OCI-LY7 (cell line): ENCODE measurements around the gene CCHCR1. TPM values are rescaled to one million over a fixed set of nuclear protein-coding genes. Genes with fewer than 3 reads are reported as not detected.

Experiments
- BruUV-seq: library from RNA; stranded (reverse); fragments of 400-500 nt; replicated peaks from 2 replicates; lab custom pipeline; 2021; lab: Mats Ljungman, UMichigan
- CTCF ChIA-PET: fragments of 300-600 bp; sonication (Branson Sonifier 250); formaldehyde crosslinking; loops from one replicate; lab custom pipeline; 2022; ENCODE audit warnings: antibody characterized with exemption; ENCODE audit not compliant: unreplicated experiment; lab: Charles Lee
- POLR2A ChIA-PET: fragments of 300-600 bp; sonication (Branson Sonifier 250); formaldehyde crosslinking; loops from one replicate; lab custom pipeline; 2022; ENCODE audit warnings: antibody characterized with exemption; lab: Charles Lee
- DNase-seq: peaks from one replicate; pipeline ENCODE4 v3.0.0-alpha.2; 2015; ENCODE audit warnings: low spot score
- H2AFZ ChIP-seq: fragments of 200-600 bp; sonication (generic), shearing (Covaris generic); 2 replicates; pipeline ENCODE4 v1.6.1; 2014; ENCODE audit warnings: mild to moderate bottlenecking, antibody characterized with exemption, low read length, moderate library complexity
- H3K27ac ChIP-seq: fragments of 200-600 bp; sonication (generic); 2 replicates; pipeline ENCODE4 v1.5.1; 2014; ENCODE audit warnings: mixed run types, low read depth, mild to moderate bottlenecking, moderate library complexity, low read length, inconsistent platforms; ENCODE audit not compliant: poor library complexity, severe bottlenecking
- H3K36me3 ChIP-seq: fragments of 200-600 bp; sonication (generic); 2 replicates; pipeline ENCODE4 v1.6.1; 2014; ENCODE audit warnings: mild to moderate bottlenecking, antibody characterized with exemption, low read length, moderate library complexity, mixed read lengths; ENCODE audit not compliant: insufficient read depth
- H3K4me1 ChIP-seq: fragments of 200-600 bp; sonication (generic); 2 replicates; pipeline ENCODE4 v1.5.1; 2014; ENCODE audit warnings: mild to moderate bottlenecking, low read length; ENCODE audit not compliant: insufficient read depth, poor library complexity, severe bottlenecking
- H3K4me2 ChIP-seq: fragments of 200-600 bp; sonication (generic); 2 replicates; pipeline ENCODE4 v1.6.1; 2014; ENCODE audit warnings: mild to moderate bottlenecking, low read length
- H3K4me3 ChIP-seq: fragments of 200-600 bp; sonication (generic); 2 replicates; pipeline ENCODE4 v1.5.1; 2014; ENCODE audit warnings: mild to moderate bottlenecking, low read depth, low read length; ENCODE audit not compliant: poor library complexity, severe bottlenecking
- H3K79me2 ChIP-seq: fragments of 200-600 bp; sonication (generic); 2 replicates; pipeline ENCODE4 v1.6.1; 2016; ENCODE audit warnings: low read depth, mild to moderate bottlenecking, low read length, moderate library complexity, mixed read lengths; ENCODE audit not compliant: insufficient read depth
- H3K9me2 ChIP-seq: fragments of 200-600 bp; sonication (generic); 2 replicates; pipeline ENCODE4 v1.6.1; 2016; ENCODE audit warnings: mild to moderate bottlenecking, low read length, mixed read lengths; ENCODE audit not compliant: insufficient read depth
- H3K9me3 ChIP-seq: fragments of 200-600 bp; sonication (generic); 2 replicates; pipeline ENCODE4 v1.6.1; 2014; ENCODE audit warnings: mild to moderate bottlenecking, mixed run types, low read length, mixed read lengths
- H4K20me1 ChIP-seq: fragments of 200-600 bp; sonication (generic); 2 replicates; pipeline ENCODE4 v1.6.1; 2014; ENCODE audit warnings: mild to moderate bottlenecking, antibody characterized with exemption, low read length, moderate library complexity, mixed read lengths; ENCODE audit not compliant: insufficient read depth
- EZH2phosphoT487 ChIP-seq: fragments of 200-600 bp; sonication (generic); IDR thresholded peaks from 2 replicates; pipeline ENCODE4 v1.6.1; 2018; ENCODE audit warnings: low read depth, borderline replicate concordance, mild to moderate bottlenecking, mixed run types, antibody characterized with exemption, low read length, moderate library complexity, mixed read lengths
- intact Hi-C: fragments of 100-400 bp; cut with micrococcal nuclease; formaldehyde crosslinking; loops from one replicate; pipeline ENCODE4 v1.10.0; 2022; ENCODE audit not compliant: unreplicated experiment
- total RNA-seq, 2 experiments: library from RNA; depleted of rRNA in 1 of 2; stranded (reverse); fragments of >200 nt in 1 of 2; shearing (Covaris generic) in 1 of 2; gene quantifications; 2 replicates each; pipeline ENCODE4 v1.2.3, GENCODE V29; 2014 to 2022
- TF ChIP-seq, protein P1 (sequence below): fragments of 200-600 bp; sonication (generic); conservative IDR thresholded peaks from 2 replicates; pipeline ENCODE4 v1.5.1; 2014; ENCODE audit warnings: mild to moderate bottlenecking, antibody characterized with exemption, low read length, moderate library complexity, mixed read lengths

The CCHCR1 gene
- total RNA-seq, 2 experiments from 2014 or later, result 23.9 to 33.0 TPM

DNA sequence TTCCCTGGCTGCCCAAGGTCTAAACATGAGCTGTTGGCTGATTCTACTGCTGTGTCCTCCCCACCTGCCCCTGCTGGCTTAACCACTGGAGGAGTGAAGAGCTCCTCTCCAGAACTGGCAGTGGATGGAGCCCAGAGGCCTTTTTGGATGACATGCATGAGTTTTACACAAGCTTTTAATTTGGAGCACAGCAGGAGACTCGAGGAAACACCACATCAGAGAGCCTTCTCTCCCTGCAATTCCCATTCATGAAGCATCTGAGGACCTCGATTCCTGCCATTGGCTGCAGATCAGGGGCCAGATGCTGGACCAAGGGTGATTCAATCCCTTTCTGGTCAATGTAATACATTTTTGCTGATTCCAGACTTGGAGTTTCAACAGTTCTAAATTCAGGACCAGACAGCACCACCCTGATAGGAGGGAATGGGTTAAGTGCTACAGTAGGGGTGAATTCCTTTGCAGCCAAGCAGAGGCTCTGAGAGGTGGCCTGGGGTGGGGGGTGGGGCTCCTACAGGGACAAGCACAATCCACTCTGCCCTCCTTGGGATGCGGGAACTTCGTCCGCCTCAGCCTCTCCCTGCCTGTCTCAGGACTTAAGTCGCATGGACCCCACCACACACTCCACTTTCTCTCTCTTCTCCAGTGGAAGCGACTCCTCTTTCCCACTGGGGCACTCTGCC, 43.6 kb downstream of the CCHCR1 start:
- no peaks in the 10 kb centered on the region for H3K9me3 ChIP-seq
- intact Hi-C loops, result no loop called here
- no TSS peak for BruUV-seq

DNA sequence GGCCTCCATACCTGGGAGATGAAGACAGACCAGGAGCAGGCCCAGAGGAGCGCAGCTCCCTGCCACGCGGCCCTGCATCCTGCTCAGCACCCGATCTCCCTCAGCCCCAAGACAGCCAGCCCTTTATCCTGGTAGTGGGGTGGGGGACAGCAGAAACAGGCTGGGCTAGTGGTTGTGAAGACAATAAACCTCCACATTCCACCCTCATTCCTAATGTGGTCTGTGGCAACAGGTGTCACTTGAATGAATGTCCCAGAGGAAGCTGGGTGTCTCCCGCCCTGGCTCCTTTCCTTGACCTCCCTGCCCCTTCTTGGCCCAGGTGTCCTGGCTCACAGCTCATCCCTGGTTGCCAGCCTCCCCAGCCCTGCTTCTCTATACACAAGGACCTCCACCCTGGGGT, 45.1 kb downstream of the CCHCR1 start, which contains the start of gene C6orf15:
Gene C6orf15, minus strand, starts transcription at position 98 of the 400 bp plus-strand sequence. Its CDS starts 20 bp downstream, at position 78.
- no TSS peak for BruUV-seq
- TF ChIP-seq EZH2phosphoT487, result no peak
- TF ChIP-seq, protein P1, sequence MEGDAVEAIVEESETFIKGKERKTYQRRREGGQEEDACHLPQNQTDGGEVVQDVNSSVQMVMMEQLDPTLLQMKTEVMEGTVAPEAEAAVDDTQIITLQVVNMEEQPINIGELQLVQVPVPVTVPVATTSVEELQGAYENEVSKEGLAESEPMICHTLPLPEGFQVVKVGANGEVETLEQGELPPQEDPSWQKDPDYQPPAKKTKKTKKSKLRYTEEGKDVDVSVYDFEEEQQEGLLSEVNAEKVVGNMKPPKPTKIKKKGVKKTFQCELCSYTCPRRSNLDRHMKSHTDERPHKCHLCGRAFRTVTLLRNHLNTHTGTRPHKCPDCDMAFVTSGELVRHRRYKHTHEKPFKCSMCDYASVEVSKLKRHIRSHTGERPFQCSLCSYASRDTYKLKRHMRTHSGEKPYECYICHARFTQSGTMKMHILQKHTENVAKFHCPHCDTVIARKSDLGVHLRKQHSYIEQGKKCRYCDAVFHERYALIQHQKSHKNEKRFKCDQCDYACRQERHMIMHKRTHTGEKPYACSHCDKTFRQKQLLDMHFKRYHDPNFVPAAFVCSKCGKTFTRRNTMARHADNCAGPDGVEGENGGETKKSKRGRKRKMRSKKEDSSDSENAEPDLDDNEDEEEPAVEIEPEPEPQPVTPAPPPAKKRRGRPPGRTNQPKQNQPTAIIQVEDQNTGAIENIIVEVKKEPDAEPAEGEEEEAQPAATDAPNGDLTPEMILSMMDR, result no peak
- CTCF ChIA-PET, result no interaction called here
- no peak within 1 kb of the TSS for H3K4me3 ChIP-seq
- intact Hi-C loops, result no loop called here
- no peaks in the 10 kb centered on the region for H3K36me3 ChIP-seq
- no peaks in the 10 kb centered on the region for H3K4me1 ChIP-seq
- no peak within 1 kb of the TSS for H3K4me2 ChIP-seq
- H3K79me2 ChIP-seq, result no peaks in the 10 kb centered on the region
- no peaks in the 10 kb centered on the region for H3K9me3 ChIP-seq
- no peak within 1 kb of the TSS for H2AFZ ChIP-seq
- no peaks in the 10 kb centered on the region for H4K20me1 ChIP-seq
- no peaks in the 10 kb centered on the region for H3K9me2 ChIP-seq
- POLR2A ChIA-PET, result no interaction called here
- no peak within 1 kb of the TSS for H3K27ac ChIP-seq
- DNase-seq, result no peak

More for the DNA sequence above, 43.6 kb downstream of the CCHCR1 start:
- DNase-seq, result no peak
- Histone ChIP-seq H3K4me2 (no peak overlapping the region), H3K4me1 (no peaks in the 10 kb centered on the region), H3K9me2 (no peaks in the 10 kb centered on the region), H3K79me2 (no peaks in the 10 kb centered on the region), H3K36me3 (no peaks in the 10 kb centered on the region), H4K20me1 (no peaks in the 10 kb centered on the region), H3K27ac (no peak overlapping the region), H3K4me3 (no peak overlapping the region), H2AFZ (no peak overlapping the region)
- TF ChIP-seq, protein P1, result no peak
- no peak for TF ChIP-seq EZH2phosphoT487
- ChIA-PET POLR2A (no interaction called here), CTCF (no interaction called here)

DNA sequence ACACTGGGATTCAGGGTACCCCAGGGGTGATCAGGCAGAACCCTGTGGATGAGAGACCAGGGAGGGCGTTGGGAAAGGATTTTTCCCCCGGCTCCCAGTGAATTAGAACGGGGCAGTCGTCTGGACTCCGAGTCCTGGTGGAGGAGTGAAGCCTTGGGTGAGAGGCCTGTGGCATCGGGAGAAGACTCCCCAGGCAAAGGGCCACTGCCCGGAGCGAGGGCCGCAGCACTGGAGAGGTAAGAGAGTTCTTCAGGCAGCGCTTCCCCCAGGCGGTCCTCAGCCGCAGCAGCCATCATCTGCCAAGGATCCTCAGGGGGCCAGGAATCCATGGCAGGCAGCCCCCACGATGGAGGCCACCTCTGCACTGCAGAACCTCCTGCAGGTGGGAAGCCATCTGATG, 45.9 kb downstream of the CCHCR1 start:
- Histone ChIP-seq H3K9me3 (no peaks in the 10 kb centered on the region), H3K36me3 (no peaks in the 10 kb centered on the region), H4K20me1 (no peaks in the 10 kb centered on the region), H3K79me2 (no peaks in the 10 kb centered on the region), H3K4me2 (no peak overlapping the region), H3K4me3 (no peak overlapping the region), H3K9me2 (no peaks in the 10 kb centered on the region), H3K4me1 (no peaks in the 10 kb centered on the region), H3K27ac (no peak overlapping the region), H2AFZ (no peak overlapping the region)
- no TSS peak for BruUV-seq
- POLR2A ChIA-PET, result no interaction called here
- no peak for DNase-seq
- CTCF ChIA-PET, result no interaction called here
- no peak for TF ChIP-seq EZH2phosphoT487
- TF ChIP-seq, protein P1, result no peak
- intact Hi-C loops, result no loop called here
